ENCODE data around the gene FAM20A. TPM values are rescaled to one million over a fixed set of nuclear protein-coding genes. Genes with fewer than 3 reads are reported as not detected.

The FAM20A gene
- polyA plus RNA-seq, 4 donors = 4.4 to 30.3 TPM; not detected in 2

- H3K36me3 ChIP-seq (ENCODE audit: control insufficient read depth in 3 of 3, insufficient read depth in 2 of 3, low read depth in 1 of 3, low read length in 3 of 3) = peaks cover 0 to 9% (median 4%) of the 10 kb centered on the region in 3 donors
These were observed 88.2 kb downstream of the FAM20A start for GRCh38 chr17:68512960-68513474.

GRCh38 chr17:68512247-68512959 is 88.8 kb downstream of the FAM20A start, which contains the start of gene PRKAR1A:
Gene PRKAR1A, plus strand, starts transcription at chr17:68512430. Its CDS starts 2,970 bp downstream, at chr17:68515400.
- peaks cover 0 to 6% (median 2%) of the 10 kb centered on the region in 3 donors for H3K36me3 ChIP-seq (ENCODE audit: control insufficient read depth in 3 of 3, insufficient read depth in 2 of 3, low read depth in 1 of 3, low read length in 3 of 3)
- WGBS, 3 donors = 1% methylated on average over 50 to 81 of the region's 81 CpGs
- peak within 1 kb of the TSS; percentile 61 to 89 (median 81) for H3K4me3 ChIP-seq (ENCODE audit: low read depth in 1 of 3, low read length in 3 of 3)
- peaks cover 0 to 11% (median 2%) of the 10 kb centered on the region in 3 donors for H3K4me1 ChIP-seq (ENCODE audit: control insufficient read depth in 3 of 3, insufficient read depth in 2 of 3, low read depth in 1 of 3, low read length in 2 of 3)
- FAIRE-seq (no peak), DNase-seq (peak; percentile 95 to 99)
- peak within 1 kb of the TSS; percentile 95 to 98 (median 95) for H3K27ac ChIP-seq (ENCODE audit: low read depth in 1 of 3, low read length in 2 of 3)
- H3K27me3 ChIP-seq (ENCODE audit: control insufficient read depth in 3 of 3, insufficient read depth in 3 of 3, low read length in 3 of 3) = no peaks in the 10 kb centered on the region
- H3K9me3 ChIP-seq (ENCODE audit: control insufficient read depth in 2 of 2, insufficient read depth in 1 of 2, low read depth in 1 of 2, low read length in 1 of 2) = no peaks in the 10 kb centered on the region

More at GRCh38 chr17:68512960-68513474, 88.2 kb downstream of the FAM20A start:
- WGBS, 3 donors = 0 to 1% (median 0%) methylated on average over 20 of the region's 20 CpGs
- H3K4me1 ChIP-seq (ENCODE audit: control insufficient read depth in 3 of 3, insufficient read depth in 2 of 3, low read depth in 1 of 3, low read length in 2 of 3) = peaks cover 0 to 11% (median 2%) of the 10 kb centered on the region in 3 donors
- DNase-seq (peak; percentile 41 to 75), FAIRE-seq (no peak)
- no peaks in the 10 kb centered on the region for H3K9me3 ChIP-seq (ENCODE audit: control insufficient read depth in 2 of 2, insufficient read depth in 1 of 2, low read depth in 1 of 2, low read length in 1 of 2)
- H3K27me3 ChIP-seq (ENCODE audit: control insufficient read depth in 3 of 3, insufficient read depth in 3 of 3, low read length in 3 of 3) = no peaks in the 10 kb centered on the region
- peak overlapping the region; percentile 95 to 98 (median 95) for H3K27ac ChIP-seq (ENCODE audit: low read depth in 1 of 3, low read length in 2 of 3)
- H3K4me3 ChIP-seq (ENCODE audit: low read depth in 1 of 3, low read length in 3 of 3) = peak overlapping the region; percentile 61 to 89 (median 81)

- Histone ChIP-seq H3K4me1 (ENCODE audit: control insufficient read depth in 3 of 3, insufficient read depth in 2 of 3, low read depth in 1 of 3, low read length in 2 of 3) (peaks cover 0 to 11% (median 2%) of the 10 kb centered on the region in 3 donors), H3K27ac (ENCODE audit: low read depth in 1 of 3, low read length in 2 of 3) (peak overlapping the region; percentile 95 to 98 (median 95)), H3K36me3 (ENCODE audit: control insufficient read depth in 3 of 3, insufficient read depth in 2 of 3, low read depth in 1 of 3, low read length in 3 of 3) (peaks cover 0 to 3% (median 2%) of the 10 kb centered on the region in 3 donors), H3K27me3 (ENCODE audit: control insufficient read depth in 3 of 3, insufficient read depth in 3 of 3, low read length in 3 of 3) (no peaks in the 10 kb centered on the region), H3K9me3 (ENCODE audit: control insufficient read depth in 2 of 2, insufficient read depth in 1 of 2, low read depth in 1 of 2, low read length in 1 of 2) (no peaks in the 10 kb centered on the region), H3K4me3 (ENCODE audit: low read depth in 1 of 3, low read length in 3 of 3) (peak overlapping the region; percentile 61 to 89 (median 81))
- FAIRE-seq (no peak), DNase-seq (peak in 1 of 2 donors; percentile 92)
- 0 to 1% (median 0%) methylated on average over 40 to 49 of the region's 49 CpGs for WGBS, 3 donors
These were observed 89.4 kb downstream of the FAM20A start for GRCh38 chr17:68511671-68512246.

GRCh38 chr17:68511254-68511670 is 89.9 kb downstream of the FAM20A start:
- H3K4me3 ChIP-seq (ENCODE audit: low read depth in 1 of 3, low read length in 3 of 3) = peak overlapping the region; percentile 61 to 89 (median 81)
- 6 to 10% (median 9%) methylated on average over 10 of the region's 10 CpGs for WGBS, 3 donors
- H3K27ac ChIP-seq (ENCODE audit: low read depth in 1 of 3, low read length in 2 of 3) = peak overlapping the region; percentile 95 to 98 (median 95)
- no peak for FAIRE-seq
- peaks cover 0 to 3% (median 2%) of the 10 kb centered on the region in 3 donors for H3K36me3 ChIP-seq (ENCODE audit: control insufficient read depth in 3 of 3, insufficient read depth in 2 of 3, low read depth in 1 of 3, low read length in 3 of 3)
- DNase-seq = peak in 1 of 2 donors; percentile 43
- no peaks in the 10 kb centered on the region for H3K9me3 ChIP-seq (ENCODE audit: control insufficient read depth in 2 of 2, insufficient read depth in 1 of 2, low read depth in 1 of 2, low read length in 1 of 2)
- no peaks in the 10 kb centered on the region for H3K27me3 ChIP-seq (ENCODE audit: control insufficient read depth in 3 of 3, insufficient read depth in 3 of 3, low read length in 3 of 3)
- H3K4me1 ChIP-seq (ENCODE audit: control insufficient read depth in 3 of 3, insufficient read depth in 2 of 3, low read depth in 1 of 3, low read length in 2 of 3) = peaks cover 0 to 11% (median 2%) of the 10 kb centered on the region in 3 donors

- no peak for DNase-seq
- FAIRE-seq = no peak
- no peak overlapping the region for H3K27ac ChIP-seq (ENCODE audit: low read depth in 1 of 3, low read length in 2 of 3)
These were observed 91.8 kb downstream of the FAM20A start for GRCh38 chr17:68509141-68510057.

GRCh38 chr17:68507576-68507975 is 93.6 kb downstream of the FAM20A start:
- Histone ChIP-seq H3K4me1 (ENCODE audit: control insufficient read depth in 3 of 3, insufficient read depth in 2 of 3, low read depth in 1 of 3, low read length in 2 of 3) (peaks cover 0 to 5% (median 0%) of the 10 kb centered on the region in 3 donors), H3K27me3 (ENCODE audit: control insufficient read depth in 3 of 3, insufficient read depth in 3 of 3, low read length in 3 of 3) (no peaks in the 10 kb centered on the region), H3K36me3 (ENCODE audit: control insufficient read depth in 3 of 3, insufficient read depth in 2 of 3, low read depth in 1 of 3, low read length in 3 of 3) (no peaks in the 10 kb centered on the region), H3K9me3 (ENCODE audit: control insufficient read depth in 2 of 2, insufficient read depth in 1 of 2, low read depth in 1 of 2, low read length in 1 of 2) (no peaks in the 10 kb centered on the region), H3K27ac (ENCODE audit: low read depth in 1 of 3, low read length in 2 of 3) (no peak overlapping the region), H3K4me3 (ENCODE audit: low read depth in 1 of 3, low read length in 3 of 3) (no peak overlapping the region)
- no peak for FAIRE-seq
- WGBS, 3 donors = 79 to 90% (median 86%) methylated on average over 3 of the region's 3 CpGs
- no peak for DNase-seq

More at GRCh38 chr17:68509141-68510057, 91.8 kb downstream of the FAM20A start:
- Histone ChIP-seq H3K4me3 (ENCODE audit: low read depth in 1 of 3, low read length in 3 of 3) (no peak overlapping the region), H3K4me1 (ENCODE audit: control insufficient read depth in 3 of 3, insufficient read depth in 2 of 3, low read depth in 1 of 3, low read length in 2 of 3) (peaks cover 0 to 5% (median 0%) of the 10 kb centered on the region in 3 donors), H3K9me3 (ENCODE audit: control insufficient read depth in 2 of 2, insufficient read depth in 1 of 2, low read depth in 1 of 2, low read length in 1 of 2) (no peaks in the 10 kb centered on the region), H3K36me3 (ENCODE audit: control insufficient read depth in 3 of 3, insufficient read depth in 2 of 3, low read depth in 1 of 3, low read length in 3 of 3) (no peaks in the 10 kb centered on the region), H3K27me3 (ENCODE audit: control insufficient read depth in 3 of 3, insufficient read depth in 3 of 3, low read length in 3 of 3) (no peaks in the 10 kb centered on the region)
- 60 to 69% (median 62%) methylated on average over 9 of the region's 9 CpGs for WGBS, 3 donors

- no peak for DNase-seq
These were observed 95.2 kb downstream of the FAM20A start for GRCh38 chr17:68505951-68506350.

More at GRCh38 chr17:68505951-68506350, 95.2 kb downstream of the FAM20A start:
- Histone ChIP-seq H3K9me3 (ENCODE audit: control insufficient read depth in 2 of 2, insufficient read depth in 1 of 2, low read depth in 1 of 2, low read length in 1 of 2) (no peaks in the 10 kb centered on the region), H3K27me3 (ENCODE audit: control insufficient read depth in 3 of 3, insufficient read depth in 3 of 3, low read length in 3 of 3) (no peaks in the 10 kb centered on the region), H3K4me1 (ENCODE audit: control insufficient read depth in 3 of 3, insufficient read depth in 2 of 3, low read depth in 1 of 3, low read length in 2 of 3) (no peaks in the 10 kb centered on the region), H3K4me3 (ENCODE audit: low read depth in 1 of 3, low read length in 3 of 3) (no peak overlapping the region), H3K27ac (ENCODE audit: low read depth in 1 of 3, low read length in 2 of 3) (no peak overlapping the region), H3K36me3 (ENCODE audit: control insufficient read depth in 3 of 3, insufficient read depth in 2 of 3, low read depth in 1 of 3, low read length in 3 of 3) (no peaks in the 10 kb centered on the region)
- 88 to 93% (median 93%) methylated on average over 1 of the region's 1 CpG for WGBS, 3 donors
- FAIRE-seq = no peak

All from small intestine (tissue), 7 donors.